Activated CD4-positive, alpha-beta T cell treated with anti-CD3 and anti-CD28 coated beads, Interleukin-2, amount 50 U/mL, for 24 hours (primary cell): ENCODE data around the gene UGCG.
"Not testable (repeated sequence)": the region's sequence is repeated elsewhere in the genome, so short reads cannot be mapped to it uniquely, and the experiment has no call there.

Experiments used
- DNase-seq, 2 donors: peaks; one replicate each; pipeline ENCODE4 v3.0.0-alpha.2; 2020; ENCODE audit warnings: low read depth in 1 of 2, low spot score in 1 of 2

The UGCG gene

DNA sequence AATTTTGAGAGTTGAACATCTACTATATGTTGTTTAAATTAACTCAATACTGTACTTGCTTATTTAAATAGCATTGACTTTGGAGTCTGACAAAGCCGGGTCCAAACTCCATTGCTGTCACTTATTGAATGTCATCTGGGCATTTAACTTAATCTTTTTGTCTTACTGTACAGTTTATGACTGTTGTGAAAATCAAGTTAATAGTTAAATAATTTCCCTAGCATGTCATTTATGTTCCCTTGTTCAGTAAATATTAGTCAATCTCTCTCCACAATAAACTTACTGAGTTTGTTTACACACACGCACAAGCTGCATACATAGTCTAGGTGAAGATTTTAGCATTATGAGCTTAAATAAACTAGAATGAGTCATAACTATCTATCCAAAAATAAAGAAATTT lies 6.3 kb upstream of the UGCG start:
- DNase-seq = no peak

DNA sequence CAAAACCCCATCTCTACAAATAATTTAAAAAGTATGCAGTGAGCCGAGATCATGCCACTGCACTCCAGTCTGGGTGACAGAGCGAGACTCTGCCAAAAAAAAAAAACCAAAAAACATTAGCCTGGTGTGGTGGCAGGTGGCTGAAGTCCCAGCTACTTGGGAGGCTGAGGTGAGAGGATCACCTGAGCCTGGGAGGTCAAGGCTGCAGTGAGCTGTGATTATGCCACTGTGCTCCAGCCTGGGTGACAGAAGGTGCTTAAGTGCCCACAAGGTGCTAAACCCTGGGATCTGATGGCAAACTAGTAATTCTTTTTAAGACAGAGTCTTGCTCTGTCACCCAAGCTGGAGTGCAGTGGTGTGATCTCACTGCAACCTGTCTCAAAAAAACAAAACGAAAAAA lies 5.7 kb upstream of the UGCG start:
- not testable (repeated sequence) for DNase-seq

DNA sequence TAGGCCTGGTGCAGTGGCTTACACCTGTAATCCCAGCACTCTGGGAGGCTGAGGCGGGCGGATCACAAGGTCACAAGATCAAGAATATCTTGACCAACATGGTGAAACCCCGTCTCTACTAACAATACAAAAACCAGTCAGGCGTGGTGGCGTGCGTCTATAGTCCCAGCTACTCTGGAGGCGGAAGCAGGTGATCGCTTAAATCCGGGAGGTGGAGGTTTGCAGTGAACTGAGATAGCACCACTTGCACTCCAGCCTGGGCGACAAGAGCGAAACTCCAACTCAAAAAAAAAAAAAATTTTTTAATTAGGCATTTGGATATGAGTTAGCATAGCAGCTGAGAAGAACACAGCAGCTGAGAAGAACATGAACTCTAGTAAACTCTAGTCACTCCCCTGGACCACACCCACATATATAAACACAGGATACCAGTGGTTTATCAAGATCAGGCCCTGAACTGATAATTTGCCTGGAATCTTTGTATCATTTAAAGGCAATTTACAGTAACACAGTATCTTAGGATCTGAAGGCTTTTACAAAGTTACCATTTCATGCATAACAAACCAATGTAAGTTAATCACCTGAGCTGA lies 4.6 kb upstream of the UGCG start:
- no peak for DNase-seq

DNA sequence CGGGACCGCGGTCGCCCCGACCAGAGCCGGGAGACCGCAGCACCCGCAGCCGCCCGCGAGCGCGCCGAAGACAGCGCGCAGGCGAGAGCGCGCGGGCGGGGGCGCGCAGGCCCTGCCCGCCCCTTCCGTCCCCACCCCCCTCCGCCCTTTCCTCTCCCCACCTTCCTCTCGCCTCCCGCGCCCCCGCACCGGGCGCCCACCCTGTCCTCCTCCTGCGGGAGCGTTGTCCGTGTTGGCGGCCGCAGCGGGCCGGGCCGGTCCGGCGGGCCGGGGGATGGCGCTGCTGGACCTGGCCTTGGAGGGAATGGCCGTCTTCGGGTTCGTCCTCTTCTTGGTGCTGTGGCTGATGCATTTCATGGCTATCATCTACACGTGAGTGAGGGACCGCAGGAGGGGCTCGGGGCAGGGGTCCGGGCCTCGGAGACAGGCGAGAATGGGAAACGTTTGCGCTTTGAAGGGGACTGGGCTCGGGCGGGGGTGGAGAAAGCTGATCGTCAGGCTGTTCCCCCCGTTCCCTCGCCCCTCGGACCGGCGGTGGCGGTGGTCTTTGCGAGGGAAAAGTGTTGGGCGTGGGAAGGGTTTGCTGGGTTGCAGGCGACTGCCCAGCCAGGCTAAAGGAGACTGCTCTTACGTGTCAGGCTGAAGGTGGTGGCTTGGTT lies 457 bp downstream of the UGCG start:
- DNase-seq = peak; percentile 13 to 15

DNA sequence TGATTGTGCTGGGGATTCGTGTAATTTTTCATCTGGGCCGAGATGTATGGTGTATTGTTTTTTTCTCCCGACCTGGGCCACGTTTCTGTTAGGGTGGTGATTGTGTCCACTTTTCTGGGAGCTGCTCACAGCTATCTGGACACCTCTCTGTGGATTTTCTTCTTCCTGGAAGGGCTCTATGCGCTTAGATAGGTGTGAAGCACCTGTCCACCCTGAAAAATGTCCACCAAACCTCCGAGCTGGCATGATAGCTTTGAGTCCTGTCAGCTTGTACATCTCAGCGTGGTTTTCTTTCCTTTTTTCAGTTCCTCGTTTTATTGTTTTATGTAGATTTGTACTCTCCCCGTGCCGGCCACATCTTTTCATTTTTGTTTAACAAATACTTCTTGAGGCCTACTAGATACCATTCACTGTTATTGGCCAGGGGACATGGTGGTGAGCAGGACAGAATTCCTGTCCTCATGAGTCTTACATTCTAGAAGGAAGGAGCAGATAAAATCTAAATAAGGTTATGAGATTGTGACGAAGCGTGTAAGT lies 1.1 kb downstream of the UGCG start:
- no peak for DNase-seq

DNA sequence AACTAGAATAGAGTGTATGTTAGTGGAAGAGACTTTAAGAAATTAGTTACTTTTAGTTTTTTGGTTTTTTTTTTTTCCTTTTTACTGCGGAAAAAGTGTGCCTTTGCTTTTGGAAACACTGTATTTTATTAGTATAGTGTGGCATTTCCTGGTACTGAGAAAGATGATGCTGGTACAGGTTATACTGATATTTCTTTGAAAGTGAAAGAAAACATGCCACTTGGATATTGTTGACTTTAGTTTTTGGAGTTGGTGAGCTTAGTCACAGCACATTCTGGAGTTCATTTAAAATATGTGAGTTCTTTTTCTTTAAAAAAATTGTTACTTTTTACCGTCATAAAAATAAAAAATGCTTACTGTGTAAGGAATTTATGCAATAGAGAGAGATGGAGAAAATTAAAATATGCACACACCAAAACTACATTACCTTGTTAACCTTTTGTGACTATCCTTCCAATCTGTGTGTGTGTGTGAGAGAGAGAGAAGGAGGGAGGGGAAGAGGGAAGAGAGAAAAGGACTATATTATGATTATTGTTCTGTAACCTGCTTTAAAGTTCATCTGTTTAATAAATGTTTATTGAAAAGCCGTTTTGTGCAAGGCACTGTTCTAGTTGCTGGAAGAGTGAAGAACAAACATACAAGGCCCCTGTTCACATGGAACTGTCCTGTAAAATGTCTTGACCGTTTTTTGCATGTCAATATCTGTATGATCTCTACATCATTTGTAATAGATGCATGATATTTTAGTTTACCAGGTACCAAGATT lies 1.9 kb downstream of the UGCG start:
- no peak for DNase-seq

DNA sequence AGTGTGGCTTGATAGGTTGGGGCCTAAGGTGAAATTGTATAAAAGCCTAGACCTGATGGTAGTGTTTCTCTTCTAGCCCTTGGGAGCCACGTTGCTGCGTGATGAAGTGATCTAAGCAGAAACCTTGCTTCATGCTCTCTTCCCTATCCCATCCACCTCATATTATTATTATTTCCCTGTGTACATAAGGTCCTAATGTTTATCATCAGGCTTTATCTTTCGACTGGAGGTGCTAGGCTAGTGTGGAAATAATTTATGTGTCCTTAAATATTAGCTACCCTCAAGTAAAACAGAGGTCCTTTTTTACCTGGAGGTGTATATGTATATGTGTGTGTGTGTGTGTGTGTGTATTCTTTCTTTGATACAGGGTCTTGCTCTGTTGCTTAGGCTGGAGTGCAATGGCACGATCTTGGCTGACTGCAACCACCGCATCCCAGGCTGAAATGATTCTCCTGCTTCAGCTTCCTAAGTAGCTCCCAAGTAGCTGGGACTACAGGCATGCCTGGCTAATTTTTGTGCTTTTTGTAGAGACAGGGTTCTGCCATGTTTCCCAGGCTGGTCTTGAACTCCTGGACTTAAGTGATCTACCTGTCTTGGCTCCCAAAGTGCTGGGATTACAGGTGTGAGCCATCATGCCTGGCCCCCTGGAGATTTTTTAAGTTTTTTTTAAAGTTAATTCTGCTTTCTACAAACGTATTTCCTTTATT lies 3.7 kb downstream of the UGCG start:
- no peak for DNase-seq

DNA sequence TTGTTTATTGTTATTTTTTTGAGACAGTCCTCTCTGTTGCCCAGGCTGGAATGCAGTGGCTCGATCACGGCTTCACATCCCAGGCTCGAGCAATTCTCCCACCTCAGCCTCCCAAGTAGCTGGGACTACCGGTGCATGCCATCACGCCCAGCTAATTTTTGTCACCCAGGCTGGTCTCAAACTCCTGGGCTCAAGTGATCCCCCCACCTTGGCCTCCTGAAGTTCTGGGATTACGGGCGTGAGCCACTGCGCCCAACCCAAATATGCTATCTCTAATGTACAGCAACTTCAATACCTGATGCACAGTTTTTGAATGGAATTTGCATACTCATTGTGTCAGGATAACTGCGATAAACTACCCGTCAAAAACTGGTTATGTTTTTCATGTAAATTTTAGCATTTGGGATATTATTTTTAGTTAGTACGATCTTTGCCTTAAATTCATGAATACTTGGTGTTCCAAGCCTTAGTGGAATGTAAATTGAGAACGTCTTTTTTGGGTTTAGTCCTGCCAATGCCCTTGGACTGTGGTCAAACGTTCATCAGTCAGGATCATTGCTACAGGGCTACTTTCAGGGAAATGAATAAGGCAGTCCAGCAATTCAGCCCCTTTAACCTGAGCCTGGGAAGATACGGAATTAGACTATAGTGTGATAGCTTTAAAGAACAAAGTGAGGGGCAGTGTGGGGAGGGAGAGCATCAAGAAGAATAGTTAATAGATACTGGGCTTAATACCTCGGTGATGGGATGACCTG lies 4.4 kb downstream of the UGCG start:
- DNase-seq = no peak

DNA sequence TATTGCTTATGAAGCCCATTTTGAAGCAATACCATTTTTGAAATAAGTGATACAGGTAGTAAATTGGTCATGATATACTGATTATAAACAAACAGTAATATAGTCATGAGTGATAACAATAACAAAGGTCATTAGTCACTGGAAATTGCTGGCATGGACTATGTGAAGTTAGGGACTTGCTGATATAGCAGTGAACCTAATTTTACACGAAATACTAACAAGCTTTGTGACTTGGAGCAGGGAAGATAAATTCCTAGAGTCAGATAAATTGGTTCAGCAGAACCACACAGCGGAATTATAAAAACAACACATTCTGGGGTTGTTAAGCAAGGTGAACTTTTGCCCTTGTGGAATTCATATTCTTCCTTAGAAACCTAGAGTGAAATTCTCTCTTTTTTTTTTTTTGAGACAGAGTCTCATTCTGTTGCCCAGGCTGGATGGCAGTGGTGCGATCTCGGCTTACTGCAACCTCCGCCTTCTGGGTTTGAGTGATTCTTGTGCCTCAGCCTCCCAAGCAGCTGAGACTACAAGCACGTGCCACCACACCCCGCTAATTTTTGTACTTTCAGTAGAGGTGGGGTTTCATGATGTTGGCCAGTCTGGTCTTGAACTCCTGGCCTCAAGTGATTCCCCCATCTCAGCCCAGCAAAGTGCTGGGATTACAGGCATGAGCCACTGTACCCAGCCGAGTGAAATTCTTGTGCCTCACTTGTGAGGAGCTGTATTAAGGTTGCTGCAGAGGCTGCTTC lies 6.0 kb downstream of the UGCG start:
- DNase-seq = no peak

DNA sequence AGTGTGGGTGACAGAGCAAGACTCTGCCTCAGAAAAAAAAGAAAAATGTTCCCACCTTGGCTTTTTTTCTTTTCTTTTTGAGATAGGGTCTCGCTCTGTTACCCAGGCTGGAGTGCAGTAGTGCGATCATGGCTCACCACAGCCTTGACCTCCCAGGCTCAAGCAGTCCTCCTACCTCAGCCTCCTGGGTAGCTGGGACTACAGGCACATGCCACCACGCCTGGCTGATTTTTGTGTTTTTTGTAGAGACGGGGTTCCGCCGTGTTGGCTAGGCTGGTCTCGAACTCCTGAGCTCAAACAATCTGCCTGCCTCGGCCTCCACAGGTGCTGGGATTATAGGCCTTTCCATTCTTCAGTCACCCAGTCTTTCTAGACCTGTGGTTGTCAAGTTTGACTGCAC lies 6.9 kb downstream of the UGCG start:
- not testable (repeated sequence) for DNase-seq

DNA sequence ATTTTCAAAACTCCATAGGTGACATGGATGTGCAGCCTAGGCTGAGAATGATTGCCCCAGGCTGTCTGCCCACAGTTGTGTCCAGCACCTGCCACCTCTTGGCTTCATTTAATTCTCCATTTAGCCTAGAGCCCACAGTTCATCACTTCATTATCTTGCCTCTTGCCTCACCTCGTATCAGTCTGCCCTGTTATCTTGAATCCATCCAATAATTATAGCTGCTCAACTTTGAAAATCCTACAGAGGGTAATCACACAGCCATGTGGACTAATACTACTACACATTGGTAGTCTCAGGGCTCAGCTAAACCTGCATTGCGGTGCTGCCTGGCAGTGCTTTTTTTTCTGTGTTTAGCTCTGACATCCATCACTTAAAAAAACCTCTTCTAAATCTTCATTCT lies 7.4 kb downstream of the UGCG start:
- no peak for DNase-seq

DNA sequence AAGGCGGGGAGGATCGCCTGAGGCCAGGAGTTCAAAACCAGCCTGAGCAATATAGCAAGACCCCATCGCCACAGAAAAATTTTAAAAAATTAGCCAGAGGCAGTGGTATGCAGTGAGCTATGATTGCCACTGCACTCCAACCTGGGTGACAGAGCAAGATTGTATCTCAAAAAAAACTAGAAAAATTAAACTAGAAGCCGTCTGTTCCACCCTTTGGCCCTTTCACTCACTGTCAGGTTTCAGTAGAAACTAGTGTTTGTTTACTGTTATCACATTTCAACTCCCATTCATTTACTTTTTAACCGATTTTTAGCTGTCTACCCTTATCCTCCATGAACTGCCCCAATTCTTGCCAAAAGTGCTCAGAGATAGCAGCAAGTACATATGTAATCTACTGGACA lies 8.3 kb downstream of the UGCG start:
- no peak for DNase-seq

DNA sequence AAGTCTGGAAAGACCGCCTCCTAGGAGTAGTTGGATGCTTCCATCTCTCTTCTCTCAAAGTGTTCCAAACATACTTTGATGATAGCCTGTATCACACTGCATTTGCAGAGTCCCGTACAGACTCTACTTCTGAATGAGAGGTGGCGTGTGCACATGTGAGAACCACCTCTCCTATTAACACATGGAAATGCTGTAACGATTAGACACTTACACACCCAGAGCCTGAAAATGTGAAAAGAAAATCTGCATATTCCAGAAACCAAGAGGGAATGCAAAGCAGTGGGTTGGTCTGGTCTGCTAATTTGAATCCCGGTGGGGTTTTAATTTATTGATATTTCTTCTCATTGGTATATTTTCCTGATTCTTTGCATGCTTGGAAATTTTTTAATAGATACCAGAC lies 10.5 kb downstream of the UGCG start:
- DNase-seq = no peak

DNA sequence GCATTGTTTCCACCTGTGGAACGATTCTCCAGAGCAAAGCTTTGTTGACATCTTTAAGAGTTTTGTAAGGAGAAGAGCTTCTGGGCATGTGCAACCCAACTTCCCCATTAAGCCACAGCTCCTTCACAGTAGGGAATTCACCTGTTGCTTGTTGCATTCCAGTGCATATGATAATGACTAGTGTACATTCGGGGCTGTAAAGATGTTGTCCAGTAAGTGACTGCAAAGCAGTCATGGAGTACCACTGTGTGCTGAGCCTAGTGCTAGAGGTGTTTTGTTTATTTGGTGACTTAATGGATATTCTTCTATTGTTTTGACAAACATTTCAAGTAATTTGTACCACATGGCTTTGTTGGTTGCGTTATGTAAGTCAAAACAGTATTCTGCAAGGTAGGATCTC lies 12.8 kb downstream of the UGCG start:
- no peak for DNase-seq

DNA sequence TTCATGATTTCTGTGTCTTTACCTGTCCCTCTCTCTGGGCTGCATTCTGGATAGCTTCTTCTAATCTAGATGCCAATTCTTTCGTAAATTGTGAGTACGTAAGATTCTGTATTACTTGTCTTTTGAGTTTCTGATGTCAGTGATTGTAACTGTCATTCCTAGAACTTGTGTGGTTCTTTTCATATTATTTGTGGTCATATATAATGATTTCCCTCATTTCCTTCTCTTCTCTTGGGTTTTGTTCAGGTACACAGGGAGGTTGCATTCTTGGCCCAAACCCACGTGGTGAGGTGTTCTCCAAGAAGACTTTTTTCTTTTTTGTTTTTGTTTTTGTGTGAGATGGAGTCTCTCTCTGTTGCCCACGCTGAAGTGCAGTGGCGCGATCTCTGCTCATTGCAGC lies 13.8 kb downstream of the UGCG start:
- DNase-seq = no peak

DNA sequence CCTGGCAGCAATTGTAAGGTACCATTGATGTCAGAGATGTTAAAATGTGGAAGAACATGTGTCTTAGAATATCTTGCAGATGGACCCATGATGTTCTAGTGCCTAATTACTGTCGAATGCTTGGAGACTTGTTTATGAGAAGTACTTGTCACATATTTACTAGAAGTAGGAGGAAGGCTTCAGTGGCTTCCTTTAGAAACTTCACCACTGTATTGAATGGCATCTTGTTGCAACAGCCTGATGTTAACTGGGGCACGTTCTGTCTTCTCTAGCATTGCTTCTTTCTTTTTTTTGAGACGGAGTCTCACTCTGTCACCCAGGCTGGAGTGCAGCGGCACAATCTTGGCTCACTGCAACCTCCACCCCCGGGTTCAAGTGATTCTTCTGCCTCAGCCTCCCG lies 16.5 kb downstream of the UGCG start:
- no peak for DNase-seq

DNA sequence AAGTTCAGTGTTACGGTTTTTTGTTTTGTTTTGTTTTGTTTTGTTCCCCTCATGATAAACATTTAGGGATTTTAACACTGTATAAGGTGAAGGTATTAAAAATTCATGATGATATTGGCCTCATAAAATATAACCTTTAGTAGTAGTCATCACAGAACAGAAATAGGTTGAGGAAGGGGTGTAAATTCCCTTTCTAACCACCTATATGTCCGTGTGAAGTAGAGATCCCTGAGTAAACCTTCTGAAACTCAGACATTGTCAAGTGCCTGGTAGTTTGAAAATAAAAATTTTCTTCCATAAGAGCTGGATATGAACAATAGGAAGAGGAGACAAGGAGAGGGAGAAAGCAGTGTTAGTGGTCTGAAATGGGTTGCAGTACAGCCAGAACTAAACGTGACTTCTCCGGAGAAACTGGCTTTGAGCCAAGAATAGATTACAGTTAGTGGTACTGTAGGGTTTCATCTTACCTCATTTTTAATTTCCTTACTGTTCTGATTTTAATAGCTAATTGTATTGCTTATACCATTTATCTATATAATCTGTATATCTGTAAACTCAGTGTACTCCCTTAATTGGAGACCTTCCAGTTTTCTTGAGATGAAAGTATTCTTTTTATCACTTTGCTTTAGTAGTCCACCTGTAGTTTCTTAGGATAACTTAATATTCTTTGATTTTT lies 18.3 kb downstream of the UGCG start:
- no peak for DNase-seq

DNA sequence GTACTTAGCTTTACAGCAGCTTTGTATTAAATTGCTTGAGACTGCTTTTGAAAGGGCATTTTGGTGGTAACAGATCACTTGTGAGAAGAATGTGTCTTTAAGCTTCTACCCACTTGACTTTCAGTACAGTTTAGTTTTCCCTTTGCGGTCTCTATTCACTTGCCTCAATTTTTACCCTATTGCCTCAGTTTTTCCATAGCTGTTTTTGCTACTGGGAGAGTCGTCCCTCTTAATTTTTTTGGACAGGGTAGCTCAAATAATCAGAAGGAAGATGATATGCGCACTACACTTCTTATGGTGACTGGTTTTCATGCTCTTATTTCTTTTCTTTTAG lies 18.8 kb downstream of the UGCG start:
- DNase-seq = peak in 1 of 2 donors; percentile 26

DNA sequence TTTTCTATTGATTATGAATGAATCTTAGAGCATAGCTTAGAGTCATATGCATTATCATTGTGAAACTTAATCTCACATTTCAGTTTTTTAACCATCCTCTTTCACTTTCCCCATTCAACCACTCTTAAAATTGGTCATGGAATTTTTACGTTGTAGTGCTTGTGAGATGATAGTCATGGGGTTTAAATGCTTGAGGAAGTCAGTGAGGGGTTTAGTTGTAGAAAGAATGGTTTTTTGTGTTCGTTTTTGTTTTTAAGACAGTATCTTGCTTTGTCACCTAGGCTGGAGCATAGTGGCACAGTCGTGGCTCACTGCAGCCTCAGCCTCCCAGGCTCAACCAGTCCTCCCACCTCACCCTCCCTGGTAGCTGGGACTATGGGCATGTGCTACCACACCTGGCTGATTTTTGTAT lies 19.6 kb downstream of the UGCG start:
- DNase-seq = peak; percentile 17 to 21

DNA sequence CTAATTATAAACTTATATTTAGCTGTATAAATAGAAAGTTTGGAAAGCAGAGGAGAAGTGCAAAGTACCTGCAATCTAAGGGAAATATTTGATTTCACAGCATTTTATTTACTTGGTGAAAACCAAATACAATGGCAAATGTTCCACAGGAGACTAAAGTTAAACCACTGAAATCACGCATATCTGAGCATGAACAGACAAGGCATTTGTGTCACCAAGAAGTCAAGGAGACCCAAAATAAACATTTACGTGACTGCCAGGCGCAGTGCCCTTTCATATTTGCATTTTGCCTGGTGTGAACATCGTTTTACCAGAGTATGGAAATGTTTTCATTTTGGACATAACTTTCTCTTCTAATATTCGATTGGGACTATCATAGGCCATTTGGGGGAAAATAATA lies 20.6 kb downstream of the UGCG start:
- DNase-seq = no peak
